ENCODE results near the gene SYT15.
A peak's percentile ranks its signal among the peaks of the same experiment; 100 is the strongest.

Gene SYT15

DNA sequence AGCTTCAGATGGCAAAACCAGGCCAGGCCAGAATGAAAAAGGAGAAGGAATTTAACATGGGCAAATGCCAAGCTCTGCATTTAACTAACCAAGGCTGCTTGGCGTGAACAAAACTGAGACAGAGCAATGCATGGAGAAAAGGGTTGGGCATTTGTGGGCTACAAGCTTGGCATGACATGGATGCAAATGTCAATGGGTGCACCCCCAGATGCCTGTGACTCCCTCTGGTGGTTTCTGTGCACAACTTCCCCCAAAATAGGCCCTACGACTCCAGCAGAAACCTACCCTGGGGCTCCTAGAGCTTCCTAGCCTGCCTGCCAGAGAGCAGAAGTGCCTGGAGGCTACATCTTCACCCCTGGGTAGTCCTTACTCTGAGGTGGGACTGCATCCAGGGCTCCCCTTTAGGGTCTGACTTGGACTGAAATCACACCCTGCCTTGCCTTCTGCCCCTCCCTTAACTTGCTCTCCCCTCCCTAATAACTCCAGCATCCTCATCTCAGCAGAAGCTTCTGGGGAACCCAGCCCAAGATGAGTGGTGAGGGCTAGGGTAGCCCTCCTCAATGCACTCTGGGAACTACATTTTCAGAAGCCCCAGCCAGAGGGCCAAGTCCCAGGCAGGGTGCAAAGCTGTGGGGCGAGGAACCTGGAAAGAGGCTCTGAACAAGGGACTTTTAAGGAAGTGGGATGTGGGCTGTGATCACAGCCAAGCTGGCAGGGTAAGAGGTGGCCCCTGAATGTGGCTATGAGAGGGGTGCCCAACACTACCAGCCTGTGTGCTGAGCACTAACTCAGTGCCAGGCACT lies 33.7 kb upstream of the SYT15 start:
- DNase-seq (ENCODE audit: low read depth in 1 of 2, low spot score in 1 of 2): peak in 1 of 2 donors; percentile 2

GRCh38 chr10:46545861-46546590 lies 32.9 kb upstream of the SYT15 start:
- DNase-seq (ENCODE audit: low read depth in 1 of 2, low spot score in 1 of 2): peak in 1 of 2 donors; percentile 0

GRCh38 chr10:46546591-46547540 lies 32.1 kb upstream of the SYT15 start:
- peak in 1 of 2 donors; percentile 1 for DNase-seq (ENCODE audit: low read depth in 1 of 2, low spot score in 1 of 2)

DNA sequence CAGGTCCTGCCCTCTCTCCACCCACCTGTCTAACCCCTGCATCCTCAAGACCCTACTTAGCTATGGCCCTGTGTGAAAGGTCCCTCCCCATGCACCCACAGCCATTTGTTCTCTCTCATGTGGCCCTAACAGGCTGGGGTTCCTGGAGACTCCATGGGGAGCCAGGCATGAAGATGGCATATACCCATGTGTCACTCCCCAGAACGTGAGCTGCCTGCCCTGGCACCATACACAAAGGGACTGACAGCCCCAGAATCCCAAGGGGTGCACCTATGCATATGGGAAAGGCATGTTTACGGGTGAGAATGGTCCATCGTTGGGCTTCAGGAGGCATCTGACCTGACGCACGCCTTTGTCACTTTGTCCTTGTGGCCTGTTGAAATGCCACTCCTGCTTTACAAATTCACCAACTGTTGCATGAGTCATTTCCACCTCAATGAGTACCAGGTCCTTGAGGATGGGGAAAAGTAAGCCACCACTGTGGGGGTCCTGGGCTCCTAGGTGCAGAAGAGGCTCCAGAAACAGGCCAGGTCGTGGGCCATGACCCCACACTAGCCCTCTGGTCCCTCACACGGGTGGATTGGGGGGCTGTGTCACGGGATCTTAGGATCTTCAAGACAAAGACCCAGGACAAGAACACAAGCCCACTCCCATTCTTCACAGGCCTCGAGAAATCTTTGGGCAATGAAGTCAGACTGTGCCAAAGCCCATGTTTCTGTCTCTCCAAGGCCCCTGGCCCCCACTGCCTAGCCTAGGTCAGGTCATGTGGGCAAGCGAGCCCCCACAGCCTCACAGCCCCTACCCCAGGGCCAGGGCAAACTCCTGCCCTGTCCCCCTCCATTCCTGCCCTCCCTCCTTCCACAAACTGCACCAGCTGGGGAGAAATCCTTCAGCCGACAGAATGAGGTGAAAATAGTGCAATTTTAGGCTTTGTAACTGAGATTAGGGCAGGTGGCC lies 31.1 kb upstream of the SYT15 start:
- DNase-seq (ENCODE audit: low read depth in 1 of 2, low spot score in 1 of 2): peak in 1 of 2 donors; percentile 1

- no peak for DNase-seq (ENCODE audit: low read depth in 1 of 2, low spot score in 1 of 2)
These were observed 30.3 kb upstream of the SYT15 start for GRCh38 chr10:46548498-46549090.

- peak in 1 of 2 donors; percentile 3 for DNase-seq (ENCODE audit: low read depth in 1 of 2, low spot score in 1 of 2)
These were observed 29.5 kb upstream of the SYT15 start for GRCh38 chr10:46549171-46550075.

GRCh38 chr10:46550076-46550790 lies 28.7 kb upstream of the SYT15 start:
- DNase-seq (ENCODE audit: low read depth in 1 of 2, low spot score in 1 of 2): peak in 1 of 2 donors; percentile 2

GRCh38 chr10:46550795-46551700 lies 27.9 kb upstream of the SYT15 start:
- DNase-seq (ENCODE audit: low read depth in 1 of 2, low spot score in 1 of 2): peak in 1 of 2 donors; percentile 2

DNA sequence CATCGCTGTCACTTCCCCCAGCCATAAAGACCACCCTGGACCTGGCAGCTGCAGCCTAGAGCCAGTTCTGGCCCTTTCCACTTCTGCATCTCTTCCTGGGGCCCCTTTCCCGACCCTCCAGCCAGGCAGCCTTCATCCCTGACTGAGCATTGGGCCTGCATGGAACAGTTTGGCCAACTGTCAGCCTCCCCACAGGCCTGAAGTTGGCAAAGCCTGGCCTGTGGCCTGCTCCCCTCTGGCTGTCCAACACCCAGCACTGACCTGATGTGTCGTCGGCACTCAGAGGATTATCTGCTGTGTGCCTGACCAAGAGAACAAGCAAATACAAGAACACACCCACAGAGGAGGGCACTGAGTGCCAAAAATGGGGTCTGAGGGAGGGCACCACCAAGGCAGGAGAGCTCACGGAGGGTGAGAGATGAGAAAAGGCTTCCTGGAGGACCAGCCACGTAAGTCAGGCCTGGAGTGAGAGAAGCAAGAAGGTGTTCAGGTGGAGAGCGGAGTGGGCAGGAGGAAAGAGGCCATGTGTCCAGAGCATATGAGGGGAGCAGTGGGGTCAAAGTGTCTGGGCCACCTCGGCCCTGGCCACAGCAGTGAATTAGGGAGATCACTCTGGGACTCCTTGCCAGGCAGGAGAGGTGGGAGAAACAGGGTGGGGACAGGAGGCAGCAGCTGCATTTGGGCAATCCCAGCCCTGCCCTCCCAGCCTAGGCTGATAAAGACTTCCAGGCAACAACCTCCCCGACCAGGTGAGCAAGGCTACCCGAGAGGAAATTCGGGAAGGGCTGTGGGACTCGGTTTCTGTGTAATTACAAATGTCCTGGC lies 27.0 kb upstream of the SYT15 start:
- peak in 1 of 2 donors; percentile 1 for DNase-seq (ENCODE audit: low read depth in 1 of 2, low spot score in 1 of 2)

DNA sequence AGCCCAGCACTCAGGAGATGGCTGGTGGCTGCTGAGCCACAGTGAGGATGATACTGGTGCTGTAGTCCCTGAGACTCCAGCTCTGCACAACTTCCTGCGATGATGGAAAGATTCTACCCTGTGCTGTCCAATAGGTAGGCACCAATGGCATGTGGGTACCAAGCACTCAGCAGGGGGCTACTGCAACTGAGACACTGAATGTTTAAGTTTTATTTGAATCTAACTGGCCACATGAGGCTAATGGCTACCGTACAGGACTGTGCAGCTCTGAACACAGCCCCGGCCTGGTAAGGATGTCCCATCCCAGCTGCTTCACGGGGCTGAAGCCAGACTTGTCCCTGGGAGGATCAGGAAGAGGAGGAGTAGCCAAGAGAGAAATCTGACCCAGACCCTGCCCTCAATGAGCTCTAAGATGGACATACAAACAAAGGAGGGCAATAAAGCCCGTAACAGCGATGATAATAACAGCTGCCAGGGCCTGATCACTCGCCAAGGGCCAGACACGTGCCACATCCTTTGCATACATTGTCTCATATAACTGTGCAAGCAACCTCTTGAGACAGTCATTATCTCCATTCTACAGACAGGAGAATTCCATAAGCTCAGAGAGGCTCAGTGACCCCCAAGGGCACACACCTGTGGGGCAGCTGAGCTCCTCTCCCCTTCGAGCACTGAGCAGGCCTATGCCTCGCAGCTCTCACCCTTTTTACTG lies 26.2 kb upstream of the SYT15 start:
- DNase-seq (ENCODE audit: low read depth in 1 of 2, low spot score in 1 of 2): peak in 1 of 2 donors; percentile 1

GRCh38 chr10:46553238-46554049 lies 25.5 kb upstream of the SYT15 start:
- DNase-seq (ENCODE audit: low read depth in 1 of 2, low spot score in 1 of 2): peak in 1 of 2 donors; percentile 1

- no peak for DNase-seq (ENCODE audit: low read depth in 1 of 2, low spot score in 1 of 2)
These were observed 24.7 kb upstream of the SYT15 start for GRCh38 chr10:46554166-46554781.

DNA sequence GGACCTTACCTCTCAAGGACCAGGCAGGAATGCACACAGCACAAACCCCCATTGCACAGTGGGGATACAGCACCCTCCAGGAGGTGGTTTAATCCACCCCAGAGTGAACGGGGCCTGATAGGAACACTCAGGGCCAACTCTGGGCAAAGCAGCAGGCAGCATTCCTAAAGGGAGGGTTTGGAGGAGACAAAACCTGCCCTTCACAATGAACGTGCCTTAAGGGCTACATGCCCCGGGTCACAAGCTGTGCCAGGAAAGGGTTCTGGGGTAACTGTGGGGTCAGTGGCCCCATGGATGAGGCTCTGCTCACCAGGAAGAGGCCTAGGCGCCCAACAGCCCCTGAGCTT lies 23.6 kb upstream of the SYT15 start:
- peak in 1 of 2 donors; percentile 1 for DNase-seq (ENCODE audit: low read depth in 1 of 2, low spot score in 1 of 2)
